ENCODE results near the gene PCDHB7.

GRCh38 chr5:141175933-141176332 is 3.5 kb downstream of the PCDHB7 start:
- TF ChIP-seq CTCF (IDR thresholded peaks at IDR 0.05) (no peak), POLR2A (IDR thresholded peaks at IDR 0.05) (no peak)

All from adrenal gland (tissue), 5 donors.